Fibroblast of skin of right biceps (primary cell): ENCODE measurements around the gene HS6ST1.
"Not testable (repeated sequence)": the region's sequence is repeated elsewhere in the genome, so short reads cannot be mapped to it uniquely, and the experiment has no call there.

Experiments used
- DNase-seq: peaks from one replicate; pipeline ENCODE4 v3.0.0-alpha.2; 2013

HS6ST1 gene

DNA sequence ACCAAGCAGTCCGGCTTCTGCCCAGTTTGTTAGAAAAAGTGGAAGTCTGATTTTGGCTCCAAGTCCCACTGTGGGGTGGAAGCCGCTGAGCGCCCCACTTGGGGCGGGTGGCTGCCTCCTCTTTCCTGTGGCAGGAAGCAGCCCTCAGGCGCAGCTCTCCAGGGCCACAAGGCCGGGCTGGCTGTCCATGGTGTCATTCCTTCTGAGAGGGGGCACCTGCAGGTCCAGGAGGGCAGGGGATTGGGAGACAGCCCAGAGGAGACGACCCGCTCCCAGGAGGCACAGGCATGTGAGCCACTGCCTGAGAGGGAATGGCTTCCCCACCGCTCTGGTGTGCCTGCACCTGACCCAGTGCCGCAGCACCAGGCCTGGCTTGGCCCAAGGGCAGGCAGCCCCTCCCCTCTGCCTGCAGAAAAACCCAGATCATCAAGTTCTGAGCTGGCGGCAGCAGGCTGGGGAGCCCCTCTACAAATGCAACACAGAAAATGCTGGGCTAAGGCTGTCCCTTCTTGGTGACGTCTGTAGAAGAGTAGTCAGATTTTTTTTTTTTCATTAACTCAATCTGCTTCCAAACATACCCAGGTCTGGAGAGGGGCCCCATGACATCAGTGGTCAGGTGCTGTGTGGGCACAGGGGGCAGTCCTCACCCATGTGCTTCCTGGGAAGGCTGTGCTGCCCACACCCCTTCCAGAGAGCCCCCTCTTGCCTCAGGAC is 38.4 kb downstream of the HS6ST1 start:
- no peak for DNase-seq

DNA sequence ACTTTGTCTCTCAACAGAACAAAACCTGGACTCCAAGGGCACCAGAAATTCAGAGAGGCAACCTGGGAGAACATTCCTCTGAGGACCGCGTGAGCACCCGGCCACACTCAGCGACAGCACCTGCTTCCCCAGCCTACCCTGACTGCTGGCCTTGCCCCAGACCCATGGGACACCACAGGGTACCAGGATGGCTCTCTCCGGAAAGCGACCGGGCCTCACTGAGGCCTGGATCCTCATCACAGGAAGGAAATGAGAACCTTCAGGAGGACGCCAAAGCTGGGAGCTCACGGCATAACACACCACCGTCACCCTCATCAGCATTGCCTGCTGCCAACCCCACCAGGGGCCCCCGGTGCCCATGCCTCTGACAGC is 38.9 kb downstream of the HS6ST1 start:
- no peak for DNase-seq

DNA sequence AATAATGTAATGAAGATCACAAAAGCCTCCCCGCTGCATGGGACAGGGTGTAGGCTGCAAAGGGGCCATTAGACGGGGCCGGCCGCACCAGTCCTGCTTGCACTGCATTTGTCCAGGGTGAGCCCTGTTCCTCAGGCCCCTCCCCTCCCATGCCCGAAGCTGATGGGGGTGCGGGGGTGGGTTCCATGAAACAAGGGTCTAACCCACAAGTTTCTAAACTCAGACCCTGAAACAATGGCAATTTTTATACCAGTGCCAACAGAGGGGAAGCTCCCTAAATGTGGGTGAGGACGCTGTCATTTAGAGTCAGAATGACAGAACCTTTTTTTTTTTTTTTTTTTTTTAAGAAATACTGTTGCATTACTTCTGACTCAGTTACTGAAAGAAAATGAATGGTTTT is 39.7 kb downstream of the HS6ST1 start:
- DNase-seq: no peak

DNA sequence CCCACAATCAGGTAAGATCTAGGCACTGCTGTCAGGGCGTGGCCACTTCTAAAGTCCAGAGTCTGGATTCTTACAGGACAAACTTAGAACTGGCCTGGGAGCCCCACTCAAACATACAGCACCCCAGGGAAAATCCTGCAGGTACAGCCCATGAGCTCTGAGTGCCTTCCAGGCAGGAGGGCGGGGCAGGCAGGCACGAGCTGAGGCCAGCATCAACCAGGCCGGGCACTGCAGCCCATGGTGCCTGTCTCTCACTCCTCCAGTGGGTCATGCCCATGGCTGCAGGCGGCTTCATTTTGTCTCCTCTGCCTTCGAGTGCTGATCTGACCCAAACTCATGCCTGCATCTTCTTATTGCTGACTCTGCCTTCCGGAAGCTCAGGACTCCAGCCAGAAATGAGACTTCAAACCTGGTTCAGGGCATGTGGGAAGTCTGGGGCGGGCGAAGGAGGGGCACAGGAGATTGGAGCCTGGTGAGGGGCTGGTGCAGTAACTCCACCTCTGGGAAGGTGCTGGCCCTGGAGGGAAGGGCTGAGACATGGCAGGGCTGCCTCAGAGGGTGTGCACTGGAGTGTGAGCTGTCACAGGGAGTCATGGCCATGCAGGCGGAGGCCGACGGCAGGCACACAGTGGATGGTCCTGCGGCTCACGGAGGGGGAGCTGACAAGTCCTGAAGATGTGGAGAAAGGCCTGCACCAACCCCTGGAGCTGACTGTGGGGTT is 40.5 kb downstream of the HS6ST1 start:
- DNase-seq: no peak

DNA sequence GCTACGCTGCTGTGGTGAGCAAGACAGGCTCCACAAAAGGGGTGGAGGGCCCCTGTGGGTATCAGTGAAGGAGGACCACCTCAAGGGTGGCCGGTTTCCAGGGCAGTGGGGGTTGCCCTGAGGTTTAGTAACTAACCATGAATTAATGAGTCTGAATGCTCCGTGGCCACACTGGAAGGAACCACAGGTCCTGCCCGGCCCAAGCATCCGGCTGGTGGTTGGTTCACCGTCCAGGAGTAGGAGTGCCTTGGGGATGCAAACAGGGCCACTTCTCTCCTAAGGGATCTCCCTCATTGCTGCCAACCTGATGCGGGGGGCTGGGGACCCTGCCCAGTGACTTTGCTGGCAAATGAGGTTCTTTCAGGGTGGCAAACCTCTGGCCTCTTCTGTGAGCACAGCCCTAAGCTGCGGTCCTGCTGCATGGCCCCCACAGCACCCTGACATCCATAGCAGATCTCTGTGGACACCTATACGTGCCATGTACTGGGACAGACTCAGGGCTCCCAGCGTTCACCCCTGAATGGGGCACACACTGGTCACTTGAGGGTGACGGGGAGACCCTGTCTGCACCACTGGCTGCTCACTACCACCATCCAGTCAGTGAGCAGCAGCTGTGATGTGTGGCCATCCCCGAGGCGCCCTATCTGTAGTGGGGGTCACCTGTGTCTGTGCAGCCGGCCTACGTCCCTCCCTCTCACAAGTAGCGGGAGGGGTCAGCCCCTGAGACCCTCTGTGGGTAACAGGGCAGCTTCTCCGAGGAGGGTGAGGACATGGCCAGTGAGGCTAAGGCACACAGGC is 41.6 kb downstream of the HS6ST1 start:
- DNase-seq: no peak

DNA sequence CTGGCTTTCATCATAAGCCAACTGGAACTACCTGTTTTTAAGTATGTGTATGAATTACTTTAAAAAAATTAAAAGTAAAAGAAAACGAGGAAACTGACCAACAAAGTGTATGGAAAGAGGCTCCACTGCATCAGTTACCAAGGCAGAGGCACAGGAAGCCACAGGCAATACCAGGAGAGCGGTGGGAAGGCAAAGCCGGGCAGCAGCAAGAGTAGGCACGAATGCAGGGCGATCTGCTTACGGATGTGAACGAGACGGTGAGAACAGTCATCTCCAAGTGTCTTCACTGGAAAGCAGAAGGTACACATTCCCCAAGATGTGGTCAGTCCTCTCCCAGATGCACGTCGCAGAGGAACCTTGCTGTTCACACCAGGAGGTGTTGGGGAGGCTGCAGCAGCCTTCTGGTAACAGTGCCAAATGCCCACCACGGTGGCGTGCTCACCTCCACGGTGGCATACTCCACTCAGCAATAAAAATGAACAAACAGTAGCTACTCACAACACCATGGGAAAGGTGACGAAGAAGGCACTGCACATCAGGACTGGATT is 43.1 kb downstream of the HS6ST1 start:
- no peak for DNase-seq

DNA sequence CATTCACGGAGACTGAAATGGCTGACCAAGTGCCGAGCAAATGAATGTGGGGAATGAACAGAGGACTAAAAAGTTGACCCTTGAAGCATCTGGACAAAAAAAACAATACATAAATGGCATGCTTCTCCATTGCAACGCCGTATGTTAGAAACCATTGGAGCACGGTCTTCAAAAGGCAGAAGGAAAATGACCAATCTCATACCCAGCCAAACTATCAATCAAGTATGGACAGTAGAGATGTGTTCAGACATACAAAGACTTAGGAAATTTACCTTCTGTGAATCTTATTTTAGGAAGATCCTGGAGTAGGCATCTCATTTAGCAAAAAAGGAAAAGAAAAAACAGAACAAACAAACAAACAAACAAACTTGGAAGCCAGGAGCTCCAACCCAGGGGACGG is 44.5 kb downstream of the HS6ST1 start:
- DNase-seq: no peak

DNA sequence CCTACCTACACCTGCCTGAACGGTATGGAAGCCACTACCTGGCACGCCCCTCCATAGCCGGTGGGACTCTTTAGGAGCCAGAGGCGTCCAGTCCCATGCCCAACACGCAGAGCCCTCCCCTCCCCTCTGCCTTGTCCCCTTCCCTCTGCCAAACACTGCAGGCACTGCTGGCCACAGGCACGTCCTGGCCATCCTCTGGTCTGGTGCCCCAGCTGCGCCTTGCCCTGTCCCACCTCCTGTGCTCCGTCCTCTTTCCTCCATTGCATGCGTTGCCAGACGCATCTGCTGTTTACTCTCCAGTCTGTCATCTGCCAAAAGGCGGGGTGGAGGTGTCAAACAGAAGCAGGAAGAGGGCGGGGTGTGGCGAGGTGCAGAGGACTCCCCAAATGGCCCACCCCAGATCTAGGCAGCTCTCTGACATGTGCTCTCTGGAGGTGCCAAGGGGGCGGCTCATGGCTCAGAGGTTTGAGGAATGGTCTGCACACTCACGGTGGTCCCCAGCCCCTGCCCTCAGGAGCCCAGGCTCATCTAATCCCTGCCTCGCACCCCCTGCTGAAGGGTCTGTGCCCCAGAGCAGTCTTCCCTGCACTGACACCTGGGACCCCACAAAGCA is 45.1 kb downstream of the HS6ST1 start:
- DNase-seq: no peak

DNA sequence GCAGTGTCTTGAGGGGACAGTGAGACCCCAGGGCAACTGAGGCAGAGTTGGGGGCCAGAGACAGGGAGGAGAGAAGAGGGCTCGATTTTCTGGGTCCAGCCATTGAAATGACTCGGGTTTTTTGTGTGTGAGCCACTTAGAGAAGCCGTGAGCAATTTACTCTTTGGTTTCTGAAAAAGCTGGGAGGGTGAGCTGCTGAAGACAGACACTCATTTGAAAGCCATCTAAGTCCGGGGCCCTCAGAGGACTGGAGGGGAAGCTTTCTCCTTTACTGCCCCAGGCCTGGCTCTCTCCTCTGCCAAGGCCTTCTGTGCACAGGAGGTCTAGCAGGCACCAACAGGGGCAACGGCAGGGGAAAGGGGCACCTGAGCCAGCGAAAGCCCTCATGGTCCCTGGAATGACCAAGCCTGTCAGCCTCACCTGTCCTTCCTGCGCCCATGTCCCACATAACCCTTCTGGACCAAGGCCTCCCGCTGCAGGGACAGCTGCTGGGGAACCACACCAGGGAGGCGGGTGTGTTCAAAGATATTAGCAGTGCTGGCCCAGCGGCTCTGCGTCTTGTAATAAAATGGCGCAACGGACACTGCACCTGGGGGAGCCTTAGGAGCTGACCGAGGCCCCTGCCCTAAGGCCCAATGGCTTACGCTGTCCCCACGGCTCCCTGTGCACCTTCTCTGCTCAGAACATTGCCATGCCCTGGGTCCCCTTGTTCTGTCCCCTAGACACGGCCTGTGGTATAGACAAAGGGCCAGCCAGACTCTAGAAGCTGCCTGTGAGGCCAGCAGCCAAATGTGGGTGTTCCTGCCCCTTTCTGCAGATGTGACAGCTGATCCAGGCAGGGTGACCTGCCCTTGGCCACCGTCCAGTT is 45.8 kb downstream of the HS6ST1 start:
- DNase-seq: no peak

DNA sequence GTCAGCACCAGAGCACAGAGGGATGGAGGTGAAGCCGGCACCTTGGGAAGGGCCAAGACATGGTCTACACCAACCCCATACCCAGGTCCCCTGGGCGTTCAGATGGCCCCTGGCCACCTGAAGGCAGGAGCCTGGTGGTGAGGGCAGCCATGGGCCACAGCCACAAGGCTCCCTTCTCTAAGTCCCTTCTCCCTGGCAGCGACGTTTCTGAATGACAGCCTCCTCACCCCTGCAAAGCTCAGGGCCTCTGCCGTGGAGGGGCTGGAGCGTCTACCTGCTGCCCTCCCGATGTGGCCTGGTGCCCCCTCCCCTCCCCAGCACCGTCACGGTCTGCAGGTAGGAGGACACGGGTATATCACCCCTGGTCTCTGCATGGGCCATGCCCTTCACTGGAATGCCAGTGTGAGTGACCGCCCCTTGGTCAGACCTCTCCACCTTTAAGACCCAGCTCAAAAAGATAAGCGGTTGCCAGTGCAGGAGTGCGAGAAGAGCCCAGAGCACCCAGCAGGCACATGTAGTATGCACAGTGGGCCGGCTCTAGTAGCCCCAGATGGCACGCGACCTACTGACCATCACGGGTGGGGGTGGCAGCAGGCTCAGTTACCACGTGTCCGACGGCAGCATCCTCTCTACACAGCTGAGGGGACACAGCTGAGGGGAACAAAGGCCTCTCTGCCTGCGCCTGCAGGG is 46.6 kb downstream of the HS6ST1 start:
- no peak for DNase-seq

DNA sequence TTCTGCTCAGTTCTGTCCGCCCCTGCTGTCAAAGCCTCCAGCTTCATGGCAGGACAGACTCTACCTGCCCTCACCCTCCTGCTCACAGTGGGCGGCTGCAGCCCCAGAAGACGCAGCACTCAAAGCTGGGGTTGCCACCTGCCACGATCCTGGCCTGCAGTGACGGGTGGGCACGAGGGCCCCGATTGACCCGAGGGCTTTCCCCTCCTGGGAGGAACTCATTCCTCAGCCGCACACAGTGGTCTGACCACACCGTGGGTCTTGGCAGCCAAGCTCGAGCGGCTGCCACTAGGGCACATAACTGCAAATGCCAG is 47.1 kb downstream of the HS6ST1 start:
- DNase-seq: no peak

DNA sequence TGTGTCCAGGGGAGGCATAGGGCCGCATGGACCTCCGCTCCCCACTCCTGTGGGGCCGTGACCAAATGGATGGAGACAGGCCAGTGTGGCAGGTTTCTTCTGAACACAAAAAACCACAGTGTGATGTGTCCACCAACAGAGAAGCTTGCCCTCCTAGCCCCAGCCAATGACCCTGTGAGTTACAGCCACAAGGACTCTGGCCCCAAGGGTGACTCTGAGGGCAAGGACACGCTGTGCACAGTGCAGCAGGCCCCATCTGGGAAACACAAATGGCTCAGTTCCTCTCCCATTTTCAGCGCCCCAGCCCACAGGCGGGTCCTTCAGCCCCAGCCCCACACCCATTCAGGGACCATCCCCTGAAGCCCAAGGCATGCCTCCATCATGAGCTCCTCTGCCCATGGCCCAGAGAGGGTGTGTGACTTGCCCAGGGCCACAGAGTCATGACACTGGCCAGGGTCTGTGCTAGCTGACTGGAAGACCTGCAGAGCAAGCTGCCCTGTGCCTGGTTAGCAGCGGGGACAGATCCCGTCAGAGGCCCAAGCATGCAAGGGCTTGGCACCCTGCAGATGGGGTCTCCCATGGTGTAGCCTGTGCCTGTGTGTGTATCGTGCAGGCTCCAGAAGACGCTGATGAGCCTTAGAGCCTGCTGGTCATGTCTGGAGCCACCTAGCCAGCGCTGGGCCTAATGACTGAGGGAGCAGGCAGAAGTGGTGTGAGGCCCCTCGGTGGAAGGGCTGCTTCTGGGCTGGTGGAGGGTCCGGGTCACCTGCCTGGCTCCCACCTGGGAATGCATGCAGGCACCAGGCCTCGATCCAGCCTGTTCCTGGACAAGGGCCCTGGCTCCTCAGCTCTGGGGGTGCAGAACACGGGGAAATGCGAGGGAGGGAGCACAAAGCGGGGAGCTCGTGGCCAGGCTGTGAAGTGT is 47.7 kb downstream of the HS6ST1 start:
- no peak for DNase-seq

DNA sequence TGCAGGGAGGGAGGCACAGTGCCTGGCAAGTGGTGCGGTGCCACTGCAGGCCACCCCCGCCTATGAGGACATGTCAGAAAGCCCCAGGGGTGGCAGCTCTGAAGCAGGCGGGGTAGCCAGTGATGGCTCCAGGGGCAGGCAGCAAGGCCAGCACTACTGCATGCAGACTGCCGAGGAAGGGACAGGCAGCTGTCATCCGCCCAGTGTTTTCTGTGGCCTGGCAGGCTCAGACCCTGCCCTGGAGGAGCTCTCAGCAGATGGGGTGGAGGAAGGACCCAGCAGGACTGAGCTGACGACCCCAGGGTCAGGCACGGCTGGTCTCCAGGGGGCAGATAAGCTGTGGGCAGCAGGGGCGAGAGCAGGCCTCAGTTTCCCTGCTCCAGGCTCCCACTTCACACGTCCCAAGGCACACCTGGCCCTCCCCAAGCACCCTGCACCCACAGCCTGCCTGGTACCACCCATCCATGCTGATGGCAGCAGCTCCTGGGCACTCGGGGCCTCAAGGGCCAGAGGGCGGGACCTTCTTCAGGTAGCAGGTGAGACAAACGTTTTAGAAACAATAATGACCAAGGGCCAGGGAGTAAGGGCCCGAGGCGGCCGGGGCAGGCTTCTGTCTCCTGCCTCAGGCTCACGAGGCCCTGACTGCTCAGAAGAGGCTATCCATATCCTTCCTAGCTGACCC is 48.5 kb downstream of the HS6ST1 start:
- no peak for DNase-seq

DNA sequence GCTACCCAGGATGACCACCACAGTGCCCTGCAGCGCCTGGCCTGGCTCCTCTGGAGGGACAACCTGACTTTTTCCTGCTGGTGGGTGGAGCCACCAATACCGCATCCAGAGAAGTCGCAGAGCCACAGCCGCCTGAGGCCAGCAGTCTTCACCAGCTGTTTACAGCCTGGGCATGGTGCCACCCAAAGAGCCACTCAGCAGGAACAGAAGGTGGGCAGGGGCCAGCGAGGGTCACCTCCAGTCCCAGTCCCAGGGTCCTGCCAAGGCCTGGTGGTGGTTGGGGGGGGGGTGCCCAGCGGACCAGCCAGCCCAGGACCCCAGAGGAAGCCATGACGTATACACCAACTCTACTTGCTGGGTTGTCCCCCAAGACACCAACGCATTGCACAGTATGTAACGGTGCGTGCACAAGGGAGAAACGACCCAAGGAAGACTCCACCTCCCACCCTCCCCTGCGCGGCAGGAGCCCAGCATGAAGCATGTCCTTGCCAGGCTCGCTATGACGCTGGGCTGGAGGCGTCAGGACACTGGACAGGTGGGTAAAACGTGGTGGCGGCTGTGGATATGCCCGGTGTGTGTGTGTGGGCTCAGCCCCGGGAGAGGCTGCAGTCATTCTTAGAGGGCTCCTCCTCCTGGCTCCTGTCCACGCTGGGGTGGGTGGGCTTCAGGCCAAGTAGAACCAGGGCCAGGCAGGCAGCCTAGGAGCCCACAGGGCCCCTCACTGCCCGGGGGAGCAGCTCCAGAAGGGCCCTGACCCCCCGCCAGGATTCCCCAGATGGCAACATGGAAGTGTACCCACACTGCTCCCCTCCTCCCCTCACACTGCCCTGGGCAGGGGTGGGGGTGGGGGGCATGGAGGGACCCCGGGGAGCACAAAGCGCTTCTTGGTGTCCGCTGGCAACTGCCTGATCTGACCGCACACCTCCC is 49.3 kb downstream of the HS6ST1 start:
- DNase-seq: no peak

DNA sequence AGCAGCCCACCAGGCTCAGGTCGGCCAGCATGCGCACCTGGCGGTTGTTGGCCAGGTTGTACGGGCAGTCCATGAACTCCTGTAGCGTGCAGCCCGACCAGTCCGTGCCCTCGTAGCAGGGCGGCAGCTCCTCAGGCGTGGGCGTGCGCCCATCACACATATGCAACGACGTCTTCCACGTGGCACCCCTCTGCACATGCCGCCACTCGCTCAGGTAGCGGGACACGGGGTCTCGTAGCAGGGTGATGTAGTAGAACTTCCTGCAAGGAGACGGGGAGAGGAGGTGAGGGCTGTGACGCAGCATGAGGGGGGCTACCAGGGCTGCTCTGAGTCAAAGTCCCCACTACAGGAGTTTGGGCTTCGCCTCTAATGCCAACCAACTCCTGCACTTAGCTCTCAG is 50.1 kb downstream of the HS6ST1 start:
- DNase-seq: not testable (repeated sequence)

DNA sequence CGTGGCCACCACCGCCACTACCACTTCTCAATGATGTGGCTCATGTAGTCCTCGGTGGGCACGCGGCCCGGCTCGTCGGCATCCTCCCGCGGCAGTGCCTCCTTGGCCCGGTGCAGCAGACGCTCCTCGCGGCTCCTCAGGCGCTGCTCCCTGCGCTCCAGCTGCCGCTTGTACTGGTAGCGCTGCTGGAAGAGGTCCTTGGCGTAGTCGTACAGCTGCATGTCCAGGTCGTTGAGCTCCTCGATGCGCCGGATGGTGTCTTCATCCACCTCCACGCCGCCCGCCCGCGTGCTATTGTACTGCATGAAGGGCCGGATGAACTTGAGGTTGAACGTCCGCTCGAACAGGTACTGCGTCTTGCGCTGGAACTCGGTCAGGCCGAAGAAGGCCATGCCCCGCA is 50.5 kb downstream of the HS6ST1 start:
- not testable (repeated sequence) for DNase-seq

DNA sequence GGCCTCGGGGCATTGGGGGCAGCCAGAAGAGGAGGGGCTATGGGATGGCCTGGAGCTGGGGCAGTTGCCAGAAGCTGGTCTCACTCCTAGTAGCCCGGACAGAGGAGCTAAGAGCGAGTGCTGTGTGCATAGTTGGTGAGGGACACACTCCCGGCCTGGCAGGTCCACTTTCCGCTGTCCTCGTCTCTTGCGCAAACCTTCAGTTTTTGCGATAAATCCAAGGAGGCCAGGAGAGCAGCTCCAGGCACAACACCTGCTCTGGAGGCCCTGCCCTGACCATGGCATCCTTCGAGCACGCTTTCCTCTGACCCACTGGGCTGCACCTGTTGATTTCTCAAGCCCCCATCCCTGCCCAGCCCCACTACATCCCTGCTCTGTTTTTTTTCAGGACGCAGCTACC is 51.0 kb downstream of the HS6ST1 start:
- not testable (repeated sequence) for DNase-seq

DNA sequence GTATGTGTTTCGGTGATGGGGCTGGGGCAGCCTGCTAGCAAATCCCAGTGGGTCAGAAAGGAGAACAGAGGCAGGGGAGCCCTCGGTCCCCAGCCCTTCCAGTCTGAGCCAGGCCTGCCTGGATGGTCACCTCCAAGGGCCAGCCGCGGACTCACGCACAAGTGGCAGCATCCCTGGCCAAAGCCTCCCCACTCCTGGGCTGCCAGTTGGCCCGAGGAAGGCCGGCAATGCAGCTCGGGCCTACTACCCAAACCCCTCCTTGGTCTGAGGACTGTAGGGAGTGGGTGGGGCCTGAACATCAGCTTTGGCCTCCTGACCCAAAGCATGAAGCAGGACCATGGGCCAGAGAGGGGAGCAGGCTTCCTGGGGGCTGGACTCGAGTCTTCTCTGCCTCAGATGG is 51.5 kb downstream of the HS6ST1 start:
- not testable (repeated sequence) for DNase-seq

DNA sequence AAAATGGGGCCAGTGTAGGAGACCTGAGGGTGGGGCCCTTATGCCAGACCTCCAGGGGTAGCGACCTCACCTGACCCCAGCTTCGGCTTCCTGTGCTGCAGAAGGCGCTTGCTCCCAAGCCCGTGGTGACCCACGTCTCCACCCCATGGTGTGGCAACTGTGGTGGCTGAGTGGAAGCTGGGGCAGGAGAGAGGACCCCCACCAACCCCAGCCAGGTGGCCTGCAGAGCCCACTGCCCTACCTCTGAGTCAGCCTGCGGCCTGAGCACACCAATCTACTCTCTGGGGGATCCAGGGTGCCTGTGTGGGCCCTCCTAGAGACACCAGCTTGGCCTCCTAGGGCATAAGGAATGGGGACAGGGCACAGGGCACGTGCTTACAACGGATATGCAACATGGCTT is 52.2 kb downstream of the HS6ST1 start:
- DNase-seq: not testable (repeated sequence)
